ENCODE data around the gene TRAF3. TPM values are rescaled to one million over a fixed set of nuclear protein-coding genes. Genes with fewer than 3 reads are reported as not detected.

TRAF3 gene
- total RNA-seq, 1 donor from 2014 or later, result 25.8 TPM

DNA sequence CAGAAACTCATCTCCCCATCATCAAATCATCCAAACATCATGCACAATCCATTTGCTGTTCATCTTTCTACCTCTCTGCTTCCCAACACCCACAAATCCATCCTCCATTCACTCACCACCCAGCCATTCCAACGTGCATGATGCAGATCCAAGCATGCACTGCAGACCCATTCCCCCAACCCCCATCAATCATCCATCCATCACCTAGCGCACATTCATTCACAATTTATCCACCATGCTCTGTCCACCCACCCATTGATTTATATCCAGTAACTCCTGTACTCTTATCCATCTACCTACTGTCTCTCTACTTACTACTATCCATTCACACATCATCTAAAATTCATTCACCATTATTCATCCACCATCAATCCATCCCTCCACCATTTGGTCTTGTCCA lies 141.2 kb downstream of the TRAF3 start:
- H3K9me3 Mint-ChIP-seq, result no peaks in the 10 kb centered on the region
- no peaks in the 10 kb centered on the region for H3K27me3 Mint-ChIP-seq (ENCODE audit: low read depth)
- TF ChIP-seq, protein P1, sequence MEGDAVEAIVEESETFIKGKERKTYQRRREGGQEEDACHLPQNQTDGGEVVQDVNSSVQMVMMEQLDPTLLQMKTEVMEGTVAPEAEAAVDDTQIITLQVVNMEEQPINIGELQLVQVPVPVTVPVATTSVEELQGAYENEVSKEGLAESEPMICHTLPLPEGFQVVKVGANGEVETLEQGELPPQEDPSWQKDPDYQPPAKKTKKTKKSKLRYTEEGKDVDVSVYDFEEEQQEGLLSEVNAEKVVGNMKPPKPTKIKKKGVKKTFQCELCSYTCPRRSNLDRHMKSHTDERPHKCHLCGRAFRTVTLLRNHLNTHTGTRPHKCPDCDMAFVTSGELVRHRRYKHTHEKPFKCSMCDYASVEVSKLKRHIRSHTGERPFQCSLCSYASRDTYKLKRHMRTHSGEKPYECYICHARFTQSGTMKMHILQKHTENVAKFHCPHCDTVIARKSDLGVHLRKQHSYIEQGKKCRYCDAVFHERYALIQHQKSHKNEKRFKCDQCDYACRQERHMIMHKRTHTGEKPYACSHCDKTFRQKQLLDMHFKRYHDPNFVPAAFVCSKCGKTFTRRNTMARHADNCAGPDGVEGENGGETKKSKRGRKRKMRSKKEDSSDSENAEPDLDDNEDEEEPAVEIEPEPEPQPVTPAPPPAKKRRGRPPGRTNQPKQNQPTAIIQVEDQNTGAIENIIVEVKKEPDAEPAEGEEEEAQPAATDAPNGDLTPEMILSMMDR (conservative IDR thresholded peaks at IDR 0.05), result no peak
- no peak overlapping the region for H3K4me3 Mint-ChIP-seq
- H3K27ac Mint-ChIP-seq (ENCODE audit: unreplicated experiment), result no peak overlapping the region
- no peaks in the 10 kb centered on the region for H3K36me3 Mint-ChIP-seq (ENCODE audit: low read depth)
- no peaks in the 10 kb centered on the region for H3K4me1 Mint-ChIP-seq
- DNase-seq (ENCODE audit: low read depth, low spot score), result no peak

DNA sequence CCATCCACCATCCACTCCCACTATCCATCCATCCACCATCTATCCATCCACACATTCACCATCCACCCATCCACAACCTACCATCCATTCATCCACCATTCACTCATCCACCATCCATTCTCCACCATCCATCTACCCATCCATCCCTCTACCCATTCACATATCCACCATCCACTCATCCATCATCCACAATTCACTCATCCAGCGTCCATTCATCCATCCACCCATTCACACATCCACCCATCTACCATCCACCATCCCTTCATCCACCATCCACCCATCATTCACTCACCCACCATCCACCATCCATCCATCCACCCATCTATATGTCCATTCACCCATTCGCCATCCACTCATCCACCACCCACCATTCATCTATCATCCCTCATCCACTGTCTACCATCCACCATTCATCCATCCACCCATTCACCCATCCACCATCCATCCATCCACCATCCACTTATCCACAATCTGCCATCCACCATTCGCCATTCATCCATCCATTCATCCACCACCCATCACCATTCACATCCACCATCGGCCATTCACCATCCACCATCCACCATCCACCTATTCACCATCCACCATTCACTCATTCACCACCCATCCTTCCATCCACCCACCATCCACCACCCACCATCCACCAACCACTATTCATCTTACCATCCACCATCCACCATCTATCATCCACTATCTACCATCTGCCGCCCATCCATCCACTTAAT lies 143.2 kb downstream of the TRAF3 start:
- no peak overlapping the region for H3K27ac Mint-ChIP-seq (ENCODE audit: unreplicated experiment)
- H3K9me3 Mint-ChIP-seq, result no peaks in the 10 kb centered on the region

DNA sequence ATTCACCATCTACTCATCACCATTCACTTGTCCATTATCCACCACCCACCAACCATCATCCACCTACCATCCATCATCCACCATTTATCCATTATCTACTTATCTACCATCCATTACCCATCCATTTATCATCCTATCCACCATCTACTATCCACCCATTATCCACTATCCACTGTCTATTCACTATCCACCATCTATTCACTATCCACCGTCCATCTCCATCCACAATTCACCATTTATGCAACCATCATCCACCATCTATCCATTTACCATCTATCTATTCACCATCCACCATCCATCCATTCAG lies 143.7 kb downstream of the TRAF3 start:
- TF ChIP-seq, protein P1 (conservative IDR thresholded peaks at IDR 0.05), result no peak
- Mint-ChIP-seq H3K9me3 (no peaks in the 10 kb centered on the region), H3K27ac (ENCODE audit: unreplicated experiment) (no peak overlapping the region), H3K36me3 (ENCODE audit: low read depth) (no peaks in the 10 kb centered on the region), H3K27me3 (ENCODE audit: low read depth) (peaks cover 9% of the 10 kb centered on the region), H3K4me1 (peaks cover 2% of the 10 kb centered on the region), H3K4me3 (no peak overlapping the region)
- no peak for DNase-seq (ENCODE audit: low read depth, low spot score)

More for the DNA sequence above, 143.2 kb downstream of the TRAF3 start:
- Mint-ChIP-seq H3K27me3 (ENCODE audit: low read depth) (peaks cover 4% of the 10 kb centered on the region), H3K36me3 (ENCODE audit: low read depth) (no peaks in the 10 kb centered on the region), H3K4me3 (no peak overlapping the region), H3K4me1 (no peaks in the 10 kb centered on the region)
- TF ChIP-seq, protein P1 (conservative IDR thresholded peaks at IDR 0.05), result no peak
- DNase-seq (ENCODE audit: low read depth, low spot score), result no peak

DNA sequence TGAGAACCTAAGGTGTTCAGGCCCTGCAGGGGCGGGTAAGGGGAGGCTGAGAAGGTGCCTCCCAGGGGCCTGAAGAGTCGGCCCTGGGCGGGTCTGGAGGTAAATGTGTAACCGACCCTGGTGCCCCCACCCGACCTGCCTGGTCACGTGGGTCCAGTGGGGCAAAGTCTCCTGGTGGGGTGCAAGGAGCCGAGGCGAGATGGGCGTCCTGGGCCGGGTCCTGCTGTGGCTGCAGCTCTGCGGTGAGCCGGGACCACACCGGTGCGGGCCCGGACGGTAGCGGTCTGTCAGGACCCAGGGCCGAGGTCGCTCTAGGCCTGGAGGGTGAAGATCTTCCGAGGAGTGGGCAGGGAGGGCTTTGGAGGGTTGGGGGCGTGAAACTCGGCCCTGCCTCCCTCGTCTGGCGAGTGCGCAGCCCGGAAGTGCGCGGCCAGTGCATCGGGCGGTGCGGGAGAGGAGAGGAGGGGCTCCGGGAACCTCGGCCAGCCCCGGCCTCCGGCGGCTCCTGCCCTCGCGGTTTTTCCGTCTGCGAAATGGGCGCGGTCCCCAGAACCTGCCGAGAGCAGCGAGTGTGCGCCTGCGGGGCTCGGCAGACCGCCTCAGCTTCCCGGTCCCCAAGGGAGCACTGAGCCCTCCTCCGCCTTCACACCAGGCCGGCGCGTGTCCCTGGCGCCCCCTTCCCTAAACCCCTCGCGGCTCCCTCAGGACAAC lies 145.4 kb downstream of the TRAF3 start, which contains the start of gene AMN:
Gene AMN, plus strand, starts transcription at position 174 of the 711 bp plus-strand sequence. Its CDS starts 26 bp downstream, at position 200.
- Mint-ChIP-seq H3K4me3 (no peak within 1 kb of the TSS), H3K36me3 (ENCODE audit: low read depth) (no peaks in the 10 kb centered on the region), H3K9me3 (no peaks in the 10 kb centered on the region), H3K27me3 (ENCODE audit: low read depth) (peaks cover 26% of the 10 kb centered on the region), H3K27ac (ENCODE audit: unreplicated experiment) (no peak within 1 kb of the TSS), H3K4me1 (peaks cover 6% of the 10 kb centered on the region)
- DNase-seq (ENCODE audit: low read depth, low spot score), result no peak
- TF ChIP-seq, protein P1 (conservative IDR thresholded peaks at IDR 0.05), result no peak

DNA sequence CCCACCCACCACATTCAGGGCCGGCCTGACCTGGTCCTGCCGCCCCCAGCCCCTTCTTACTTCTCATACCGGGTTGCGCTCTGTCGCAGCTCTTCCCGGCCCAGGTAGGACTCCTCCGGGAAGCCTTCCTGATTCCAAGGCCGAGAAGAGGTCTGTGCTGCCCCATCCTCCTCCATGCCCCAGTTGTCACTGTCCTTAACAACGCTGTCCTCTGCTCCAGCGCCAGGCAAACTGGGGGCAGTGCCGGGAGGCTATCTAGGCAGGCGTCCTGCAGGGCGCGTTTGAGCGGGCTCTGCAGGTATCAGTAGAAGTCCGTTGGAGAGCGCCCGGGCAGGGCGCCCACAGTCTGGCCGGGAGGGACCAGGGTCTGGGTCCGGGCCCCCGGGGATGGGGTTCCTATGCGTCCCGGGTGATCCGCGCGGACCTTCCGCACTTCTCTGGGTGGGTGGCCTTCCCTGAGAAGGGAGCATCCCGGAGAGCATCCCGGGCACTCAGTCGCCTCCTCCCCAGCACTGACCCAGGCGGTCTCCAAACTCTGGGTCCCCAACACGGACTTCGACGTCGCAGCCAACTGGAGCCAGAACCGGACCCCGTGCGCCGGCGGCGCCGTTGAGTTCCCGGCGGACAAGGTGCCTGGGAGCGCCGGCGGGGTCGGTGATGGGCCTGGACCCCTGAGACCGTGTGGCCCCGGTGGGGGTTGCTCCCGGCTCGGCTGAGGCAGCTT lies 146.1 kb downstream of the TRAF3 start:
- H3K27me3 Mint-ChIP-seq (ENCODE audit: low read depth), result peaks cover 33% of the 10 kb centered on the region
- H3K4me3 Mint-ChIP-seq, result no peak overlapping the region
- H3K9me3 Mint-ChIP-seq, result no peaks in the 10 kb centered on the region
- TF ChIP-seq, protein P1 (conservative IDR thresholded peaks at IDR 0.05), result no peak
- no peaks in the 10 kb centered on the region for H3K36me3 Mint-ChIP-seq (ENCODE audit: low read depth)
- no peak overlapping the region for H3K27ac Mint-ChIP-seq (ENCODE audit: unreplicated experiment)
- no peak for DNase-seq (ENCODE audit: low read depth, low spot score)
- H3K4me1 Mint-ChIP-seq, result peaks cover 6% of the 10 kb centered on the region
